OCI-LY3 (cell line): ENCODE measurements around the gene ERBB4.

ENCODE experiments used
- EZH2phosphoT487 ChIP-seq: fragments of 200-600 bp; shearing (Covaris generic); IDR thresholded peaks from 2 replicates; pipeline ENCODE4 v1.6.1; 2018; ENCODE audit warnings: antibody characterized with exemption, mixed run types, low read depth
- TF ChIP-seq, protein P1 (sequence below): fragments of 200-600, 300-600 bp; sonication (generic); IDR thresholded peaks from 2 replicates; pipeline ENCODE4 v1.5.1; 2014; ENCODE audit warnings: antibody characterized with exemption, low read length, low read depth

DNA sequence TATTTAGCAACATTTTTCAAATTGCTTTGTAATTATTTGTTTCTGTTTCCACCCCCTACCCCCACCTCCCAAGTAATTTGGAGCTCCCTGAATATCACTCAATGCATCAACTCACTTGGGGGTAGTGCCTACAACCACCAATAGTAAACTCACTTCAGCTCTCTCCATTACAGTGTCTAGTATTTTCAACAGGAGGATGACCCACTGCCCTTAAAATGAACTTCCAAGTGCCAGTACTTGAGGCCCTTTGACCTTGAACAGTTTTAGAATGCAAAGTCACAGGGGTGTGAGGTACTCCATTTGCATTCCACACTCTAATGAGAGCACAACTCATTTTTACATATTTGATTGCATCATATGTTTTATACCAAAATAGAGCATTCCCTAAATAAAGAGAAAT, 523.0 kb downstream of the ERBB4 start:
- TF ChIP-seq, protein P1, sequence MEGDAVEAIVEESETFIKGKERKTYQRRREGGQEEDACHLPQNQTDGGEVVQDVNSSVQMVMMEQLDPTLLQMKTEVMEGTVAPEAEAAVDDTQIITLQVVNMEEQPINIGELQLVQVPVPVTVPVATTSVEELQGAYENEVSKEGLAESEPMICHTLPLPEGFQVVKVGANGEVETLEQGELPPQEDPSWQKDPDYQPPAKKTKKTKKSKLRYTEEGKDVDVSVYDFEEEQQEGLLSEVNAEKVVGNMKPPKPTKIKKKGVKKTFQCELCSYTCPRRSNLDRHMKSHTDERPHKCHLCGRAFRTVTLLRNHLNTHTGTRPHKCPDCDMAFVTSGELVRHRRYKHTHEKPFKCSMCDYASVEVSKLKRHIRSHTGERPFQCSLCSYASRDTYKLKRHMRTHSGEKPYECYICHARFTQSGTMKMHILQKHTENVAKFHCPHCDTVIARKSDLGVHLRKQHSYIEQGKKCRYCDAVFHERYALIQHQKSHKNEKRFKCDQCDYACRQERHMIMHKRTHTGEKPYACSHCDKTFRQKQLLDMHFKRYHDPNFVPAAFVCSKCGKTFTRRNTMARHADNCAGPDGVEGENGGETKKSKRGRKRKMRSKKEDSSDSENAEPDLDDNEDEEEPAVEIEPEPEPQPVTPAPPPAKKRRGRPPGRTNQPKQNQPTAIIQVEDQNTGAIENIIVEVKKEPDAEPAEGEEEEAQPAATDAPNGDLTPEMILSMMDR, result no peak
- no peak for TF ChIP-seq EZH2phosphoT487
